ENCODE measurements around the gene TULP1.
"Not testable (repeated sequence)": the region's sequence is repeated elsewhere in the genome, so short reads cannot be mapped to it uniquely, and the experiment has no call there.

Gene TULP1

GRCh38 chr6:35512740-35513139, at the start of gene TULP1:
Gene TULP1 (minus strand): TSS chr6:35512896. CDS start chr6:35512858, 38 bp downstream.
- DNase-seq = no peak

- no peak for DNase-seq
Measured at GRCh38 chr6:35562060-35562459, 49.4 kb upstream of the TULP1 start.

GRCh38 chr6:35561113-35561512, 48.4 kb upstream of the TULP1 start:
- DNase-seq = no peak

- DNase-seq = no peak
Measured at GRCh38 chr6:35558571-35558970, 45.9 kb upstream of the TULP1 start.

GRCh38 chr6:35557239-35557638, 44.5 kb upstream of the TULP1 start:
- DNase-seq = no peak

GRCh38 chr6:35554811-35555210, 42.1 kb upstream of the TULP1 start:
- DNase-seq = no peak

- no peak for DNase-seq
Measured at GRCh38 chr6:35553315-35553714, 40.6 kb upstream of the TULP1 start.

- no peak for DNase-seq
Measured at GRCh38 chr6:35552285-35552917, 39.7 kb upstream of the TULP1 start.

GRCh38 chr6:35550437-35550836, 37.7 kb upstream of the TULP1 start:
- no peak for DNase-seq

- no peak for DNase-seq
Measured at GRCh38 chr6:35547676-35548075, 35.0 kb upstream of the TULP1 start.

- DNase-seq = no peak
Measured at GRCh38 chr6:35544769-35545361, 32.2 kb upstream of the TULP1 start.

- no peak for DNase-seq
Measured at GRCh38 chr6:35543459-35544193, 30.9 kb upstream of the TULP1 start.

- DNase-seq = no peak
Measured at GRCh38 chr6:35541836-35542235, 29.1 kb upstream of the TULP1 start.

GRCh38 chr6:35539223-35539622, 26.5 kb upstream of the TULP1 start:
- no peak for DNase-seq

GRCh38 chr6:35535847-35536246, 23.2 kb upstream of the TULP1 start:
- DNase-seq = not testable (repeated sequence)

- no peak for DNase-seq
Measured at GRCh38 chr6:35534407-35535170, 21.9 kb upstream of the TULP1 start.

- no peak for DNase-seq
Measured at GRCh38 chr6:35533981-35534380, 21.3 kb upstream of the TULP1 start.

- no peak for DNase-seq
Measured at GRCh38 chr6:35532126-35532525, 19.4 kb upstream of the TULP1 start.

- no peak for DNase-seq
Measured at GRCh38 chr6:35524380-35525020, 11.8 kb upstream of the TULP1 start.

GRCh38 chr6:35522660-35523658, 10.3 kb upstream of the TULP1 start:
- peak; percentile 62 for DNase-seq

GRCh38 chr6:35522151-35522550, 9.5 kb upstream of the TULP1 start:
- no peak for DNase-seq

GRCh38 chr6:35521235-35521634, 8.5 kb upstream of the TULP1 start:
- DNase-seq = no peak
